NCI-H2196 (cell line): ENCODE results near the gene YBX2.
A peak's percentile ranks its signal among the peaks of the same experiment; 100 is the strongest.
"Not testable (repeated sequence)": the region's sequence is repeated elsewhere in the genome, so short reads cannot be mapped to it uniquely, and the experiment has no call there.

Experiments
- DNase-seq: peaks from one replicate; lab custom pipeline; 2025; ENCODE audit not compliant: unreplicated experiment; lab: John Stamatoyannopoulos, UW

Gene YBX2

GRCh38 chr17:7294614-7295153 is at the start of gene YBX2:
TSS of gene YBX2 (minus strand) at chr17:7294639. CDS start at chr17:7294500, 139 bp downstream.
- peak; percentile 88 for DNase-seq

GRCh38 chr17:7343250-7343649 is 48.8 kb upstream of the YBX2 start:
- no peak for DNase-seq

GRCh38 chr17:7341842-7342241 is 47.4 kb upstream of the YBX2 start:
- no peak for DNase-seq

- no peak for DNase-seq
Observed at GRCh38 chr17:7340179-7340578, 45.7 kb upstream of the YBX2 start.

GRCh38 chr17:7337600-7337999 is 43.2 kb upstream of the YBX2 start:
- DNase-seq: not testable (repeated sequence)

GRCh38 chr17:7336240-7337175 is 42.1 kb upstream of the YBX2 start, which contains the start of gene ACAP1:
TSS of gene ACAP1 (plus strand) at chr17:7336529. CDS start at chr17:7336735, 206 bp downstream.
- no peak for DNase-seq

- not testable (repeated sequence) for DNase-seq
Observed at GRCh38 chr17:7335765-7336164, 41.3 kb upstream of the YBX2 start.

- no peak for DNase-seq
Observed at GRCh38 chr17:7334938-7335538, 40.6 kb upstream of the YBX2 start.

GRCh38 chr17:7332600-7333069 is 38.2 kb upstream of the YBX2 start:
- DNase-seq: not testable (repeated sequence)

- DNase-seq: no peak
Observed at GRCh38 chr17:7332111-7332510, 37.7 kb upstream of the YBX2 start.

- DNase-seq: no peak
Observed at GRCh38 chr17:7330638-7331015, 36.2 kb upstream of the YBX2 start.

GRCh38 chr17:7329997-7330637 is 35.7 kb upstream of the YBX2 start:
- DNase-seq: peak; percentile 64

- peak; percentile 90 for DNase-seq
Observed at GRCh38 chr17:7329374-7329996, 35.0 kb upstream of the YBX2 start.

- no peak for DNase-seq
Observed at GRCh38 chr17:7328840-7329373, 34.5 kb upstream of the YBX2 start, which contains the start of gene NEURL4. TSS of gene NEURL4 (minus strand) at chr17:7329335. CDS start at chr17:7329312, 23 bp downstream.

GRCh38 chr17:7328009-7328408 is 33.6 kb upstream of the YBX2 start:
- no peak for DNase-seq

- DNase-seq: no peak
Observed at GRCh38 chr17:7327501-7327900, 33.1 kb upstream of the YBX2 start.

- no peak for DNase-seq
Observed at GRCh38 chr17:7327056-7327455, 32.6 kb upstream of the YBX2 start.

- no peak for DNase-seq
Observed at GRCh38 chr17:7326186-7326585, 31.7 kb upstream of the YBX2 start.

- DNase-seq: no peak
Observed at GRCh38 chr17:7325031-7325528, 30.6 kb upstream of the YBX2 start.

- DNase-seq: no peak
Observed at GRCh38 chr17:7324438-7324779, 30.0 kb upstream of the YBX2 start.
